Activated CD4-positive, CD25-positive, alpha-beta regulatory T cell (primary cell): ENCODE data around the gene STMND1.
"Not testable (repeated sequence)": the region's sequence is repeated elsewhere in the genome, so short reads cannot be mapped to it uniquely, and the experiment has no call there.

ENCODE experiments used
- DNase-seq, 4 experiments: peaks; one replicate each; lab custom pipeline; 2025; lab: John Stamatoyannopoulos, UW

Gene STMND1

GRCh38 chr6:17101422-17102257 lies at the start of gene STMND1:
TSS of gene STMND1 (plus strand) at chr6:17102050. CDS start at chr6:17102258, 208 bp downstream.
- no peak for DNase-seq

DNA sequence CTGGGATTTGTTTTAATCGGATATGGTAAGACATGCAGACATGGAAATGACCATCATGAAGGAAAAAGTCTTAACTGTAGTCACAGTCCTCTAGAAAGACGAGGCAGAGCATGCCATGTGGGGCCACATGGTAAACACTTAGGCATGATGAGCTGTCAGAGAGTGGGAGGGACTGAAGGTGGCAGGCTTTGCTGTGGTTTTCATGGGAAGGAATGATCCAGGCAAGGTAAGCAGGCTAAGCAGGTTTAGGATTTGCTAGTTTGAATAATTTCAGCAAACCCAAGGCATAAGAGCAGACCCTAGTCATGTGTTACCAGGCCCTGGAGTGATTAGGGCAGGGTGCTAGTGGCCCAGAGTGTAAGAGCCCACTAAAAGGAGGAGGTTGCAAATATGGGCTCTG lies 47.2 kb upstream of the STMND1 start:
- no peak for DNase-seq

- DNase-seq, result no peak
Measured at GRCh38 chr6:17057322-17057721, 44.5 kb upstream of the STMND1 start.

DNA sequence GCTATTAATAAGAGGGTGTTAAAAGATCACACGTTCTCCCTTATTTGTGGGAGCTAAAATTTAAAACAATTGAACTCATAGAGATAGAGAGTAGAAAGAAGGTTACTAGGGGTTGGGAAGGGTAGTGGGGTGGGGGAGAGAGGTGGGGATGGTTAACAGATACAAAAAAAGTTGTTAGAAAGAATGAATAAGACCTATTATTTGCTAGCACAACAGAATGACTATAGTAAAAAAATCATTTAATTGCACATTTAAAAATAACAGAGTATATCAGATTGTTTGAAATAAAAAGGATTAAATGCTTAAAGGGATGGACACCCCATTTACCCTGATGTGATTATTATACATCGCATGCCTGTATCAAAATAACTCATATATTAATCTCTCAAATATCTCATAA lies 43.3 kb upstream of the STMND1 start:
- no peak for DNase-seq

GRCh38 chr6:17059022-17059421 lies 42.8 kb upstream of the STMND1 start:
- DNase-seq, result no peak

DNA sequence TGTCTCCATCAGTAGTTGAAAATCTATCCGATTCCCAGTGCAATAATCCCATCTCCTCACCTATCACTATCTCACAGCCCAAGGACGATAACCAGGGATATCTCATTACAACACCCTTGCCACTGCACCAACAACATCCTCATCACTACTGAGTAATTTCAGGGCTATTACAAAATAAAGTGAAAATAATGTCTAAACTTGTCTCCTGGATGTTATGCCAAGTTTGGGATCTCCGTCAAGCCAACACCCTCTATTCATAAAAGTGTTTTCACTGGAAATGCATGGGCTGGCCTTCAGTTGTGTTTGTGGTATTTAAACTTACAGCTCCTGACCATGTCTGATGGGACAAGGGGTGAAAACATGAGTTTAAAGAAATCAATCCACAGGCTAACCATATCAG lies 42.0 kb upstream of the STMND1 start:
- DNase-seq, result no peak

DNA sequence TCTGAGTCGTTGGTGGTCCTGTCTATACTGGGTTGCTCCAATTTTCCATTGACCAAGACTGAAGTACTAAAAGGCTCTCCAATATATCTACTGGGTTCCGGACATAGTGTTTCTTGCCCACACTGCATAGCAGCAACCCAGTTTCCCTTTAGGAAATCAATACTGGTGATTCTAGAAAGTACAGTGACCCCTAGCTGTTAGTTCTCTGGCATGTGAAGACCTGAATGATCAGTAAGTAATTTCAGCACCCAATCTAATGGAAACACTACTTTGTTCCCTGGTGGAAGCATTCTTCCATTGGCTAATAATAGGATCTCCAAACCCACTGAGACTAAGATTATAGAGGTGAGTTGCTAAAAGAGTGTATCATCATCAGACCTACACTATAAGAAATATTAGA lies 40.8 kb upstream of the STMND1 start:
- no peak for DNase-seq

GRCh38 chr6:17062871-17063440 lies 38.9 kb upstream of the STMND1 start:
- DNase-seq, result no peak

GRCh38 chr6:17064975-17065374 lies 36.9 kb upstream of the STMND1 start:
- DNase-seq, result no peak

DNA sequence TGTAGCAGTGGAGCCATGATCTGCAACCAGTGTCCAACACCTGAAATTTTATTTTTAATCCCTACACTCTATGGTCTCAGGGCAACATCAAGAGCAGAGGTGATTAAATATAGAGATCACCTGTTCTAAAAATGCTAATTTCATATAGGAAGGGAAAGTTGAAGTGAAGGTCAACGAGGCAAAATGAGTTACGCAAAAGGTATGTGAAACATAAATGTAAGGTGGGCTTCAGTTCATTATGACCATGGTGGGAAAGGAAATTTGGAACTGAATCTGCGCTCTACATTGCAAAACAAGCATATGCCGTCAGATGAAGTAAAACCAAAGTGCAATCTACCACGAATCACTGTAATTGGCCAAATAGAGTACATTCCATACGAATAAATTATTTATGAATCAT lies 35.2 kb upstream of the STMND1 start:
- no peak for DNase-seq

GRCh38 chr6:17068972-17069371 lies 32.9 kb upstream of the STMND1 start:
- not testable (repeated sequence) for DNase-seq

DNA sequence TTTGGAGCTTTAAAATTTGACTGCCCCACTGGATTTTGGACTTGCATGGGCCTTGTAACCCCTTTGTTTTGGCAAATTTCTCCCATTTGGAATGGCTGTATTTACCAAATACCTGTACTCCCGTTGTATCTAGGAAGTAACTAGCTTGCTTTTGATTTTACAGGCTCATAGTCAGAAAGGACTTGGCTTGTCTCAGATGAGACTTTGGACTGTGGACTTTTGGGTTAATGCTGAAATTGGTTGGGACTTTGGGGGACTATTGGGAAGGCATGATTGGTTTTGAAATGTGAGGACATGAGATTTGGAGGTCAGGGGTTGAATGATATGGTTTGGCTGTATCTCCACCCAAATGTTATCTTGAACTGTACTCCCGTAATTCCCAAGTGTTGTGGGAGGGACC lies 31.4 kb upstream of the STMND1 start:
- DNase-seq, result not testable (repeated sequence)

DNA sequence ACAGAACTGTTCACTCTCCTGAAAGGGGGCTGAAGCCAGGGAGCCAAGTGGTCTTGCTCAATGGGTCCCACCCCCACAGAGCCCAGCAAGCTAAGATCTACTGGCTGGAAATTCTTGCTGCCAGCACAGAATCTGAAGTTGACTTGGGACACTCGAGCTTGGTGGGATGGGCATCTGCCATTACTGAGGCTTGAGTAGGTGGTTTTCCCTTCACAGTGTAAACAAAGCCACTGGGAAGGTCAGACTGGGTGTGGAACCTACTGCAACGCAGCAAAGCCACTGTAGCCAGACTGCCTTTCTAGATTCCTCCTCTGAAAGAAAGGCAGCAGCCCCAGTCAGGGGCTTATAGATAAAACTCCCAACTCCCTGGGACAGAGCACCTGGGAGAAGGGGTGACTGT lies 28.3 kb upstream of the STMND1 start:
- not testable (repeated sequence) for DNase-seq

DNA sequence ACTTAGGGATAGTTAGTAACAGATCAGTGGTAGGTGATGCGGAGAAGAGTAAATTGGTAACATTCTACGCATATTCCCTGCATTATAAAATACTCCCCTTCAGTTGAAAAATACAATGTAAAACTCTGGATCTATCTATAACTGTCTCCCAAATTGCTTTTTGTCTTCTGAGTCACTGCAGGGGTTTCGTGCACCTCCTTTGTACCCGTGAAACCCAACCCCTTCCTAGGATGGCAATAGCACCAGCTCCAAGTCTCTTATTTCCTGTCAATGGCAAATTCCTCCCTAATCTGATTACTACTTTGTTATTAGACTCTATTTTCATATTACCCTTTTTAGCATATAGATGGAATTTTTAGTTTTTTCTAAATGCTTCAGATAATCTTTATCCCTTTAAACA lies 20.6 kb upstream of the STMND1 start:
- no peak for DNase-seq

DNA sequence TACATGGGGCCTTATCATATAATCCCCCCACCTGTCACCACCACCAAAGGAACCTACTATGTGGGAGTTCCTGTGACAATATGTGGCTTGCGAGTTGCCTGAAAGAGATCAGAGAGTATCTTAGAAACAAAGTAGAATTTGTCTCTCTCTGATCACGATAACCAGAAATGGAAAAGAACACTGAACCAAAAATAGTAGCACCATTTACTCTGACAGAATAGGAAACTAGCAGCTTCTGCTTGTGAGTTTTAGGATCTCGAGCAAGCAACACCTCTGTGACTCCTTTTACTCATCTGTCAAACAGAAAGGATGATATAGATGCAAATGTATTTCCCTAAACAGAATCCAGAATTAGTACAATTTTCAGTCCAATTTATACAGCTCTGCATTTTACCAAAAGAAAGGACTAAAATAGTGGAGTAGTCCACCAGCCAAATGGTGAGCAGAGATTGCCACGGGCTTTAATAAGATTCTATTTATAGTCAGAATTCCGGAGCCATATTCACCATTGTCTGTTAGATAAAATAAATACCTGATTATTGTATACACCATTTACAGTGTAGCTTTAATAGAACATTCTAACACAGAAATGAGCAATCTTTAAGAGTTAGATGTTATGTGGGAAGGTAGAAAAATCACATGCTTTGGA lies 19.9 kb upstream of the STMND1 start:
- no peak for DNase-seq

- no peak for DNase-seq
Measured at GRCh38 chr6:17083397-17083796, 18.5 kb upstream of the STMND1 start.

DNA sequence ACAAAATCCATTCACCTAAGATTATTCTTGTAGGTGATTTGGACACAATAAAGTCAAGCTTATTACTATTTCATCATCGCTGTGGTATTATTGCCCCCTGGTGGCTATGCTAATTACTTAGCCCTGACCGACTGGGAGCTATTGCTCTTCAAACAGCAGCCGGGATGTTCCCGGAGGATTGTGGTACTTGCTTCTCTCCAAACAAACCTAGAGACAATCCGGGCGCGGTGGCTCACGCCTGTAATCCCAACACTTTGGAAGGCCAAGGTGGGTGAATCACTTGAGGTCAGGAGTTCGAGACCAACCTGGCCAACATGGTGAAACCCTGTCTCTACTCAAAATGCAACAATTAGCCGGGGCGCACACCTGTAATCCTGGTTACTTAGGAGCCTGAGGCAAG lies 15.4 kb upstream of the STMND1 start:
- DNase-seq, result peak in 1 of 4 experiments; percentile 8

DNA sequence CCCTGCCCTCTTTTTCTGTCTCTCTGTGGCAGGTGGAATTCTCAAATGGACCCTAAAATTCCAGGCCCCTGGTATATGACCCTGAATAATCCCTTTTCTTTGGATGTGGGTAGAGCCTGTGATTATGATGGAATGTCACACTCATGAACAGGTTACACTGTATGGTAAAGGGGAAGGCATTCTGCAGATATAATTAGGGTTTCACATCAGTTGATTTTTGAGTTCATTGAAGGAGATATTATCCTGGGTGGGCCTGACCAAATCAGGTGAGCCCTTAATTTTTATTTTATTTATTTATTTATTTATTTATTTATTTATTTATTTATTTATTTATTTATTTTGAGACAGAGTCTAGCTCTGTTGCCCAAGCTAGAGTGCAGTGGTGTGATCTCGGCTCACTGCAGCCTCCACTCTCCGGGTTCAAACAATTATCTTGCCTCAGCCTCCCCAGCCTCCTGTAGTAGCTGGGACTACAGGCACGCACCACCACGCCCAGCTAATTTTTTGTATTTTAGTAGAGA lies 13.7 kb upstream of the STMND1 start:
- no peak for DNase-seq

DNA sequence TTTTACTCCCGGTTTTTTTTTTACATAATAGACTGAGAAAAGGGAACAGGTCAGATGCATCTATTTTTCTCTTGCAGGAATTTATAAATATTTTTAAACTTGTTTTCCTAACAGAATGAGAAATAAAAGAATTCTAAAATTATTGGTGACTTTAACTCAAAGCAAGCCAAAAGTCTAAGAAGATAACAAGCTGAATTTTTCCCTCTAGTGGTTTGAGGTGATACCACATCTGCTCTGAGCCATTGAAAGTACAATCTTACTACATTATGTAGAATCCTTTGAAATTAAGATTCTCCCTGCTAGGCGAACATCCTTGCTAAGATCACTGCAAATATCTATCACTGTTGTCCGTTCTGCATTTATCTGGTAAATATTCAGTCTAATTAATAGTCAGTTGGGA lies 10.7 kb upstream of the STMND1 start:
- no peak for DNase-seq

GRCh38 chr6:17093686-17094085 lies 8.2 kb upstream of the STMND1 start:
- no peak for DNase-seq

- no peak for DNase-seq
Measured at GRCh38 chr6:17096096-17096495, 5.8 kb upstream of the STMND1 start.

- no peak for DNase-seq
Measured at GRCh38 chr6:17096652-17097051, 5.2 kb upstream of the STMND1 start.

- DNase-seq, result no peak
Measured at GRCh38 chr6:17097982-17098381, 3.9 kb upstream of the STMND1 start.
